Rectal smooth muscle tissue (tissue), 1 donor: Measurements from ENCODE around the gene BGLAP.

Experiments
- H3K27ac ChIP-seq: one replicate; pipeline ENCODE4 v1.7.0; 2013; ENCODE audit warnings: low read depth, low read length, inconsistent platforms
- H3K27me3 ChIP-seq: one replicate; pipeline ENCODE4 v1.7.0; 2013; ENCODE audit warnings: low read length; ENCODE audit not compliant: control insufficient read depth, insufficient read depth
- H3K36me3 ChIP-seq: one replicate; pipeline ENCODE4 v1.7.0; 2013; ENCODE audit warnings: low read length; ENCODE audit not compliant: control insufficient read depth, insufficient read depth
- H3K4me1 ChIP-seq: one replicate; pipeline ENCODE4 v1.7.0; 2013; ENCODE audit warnings: low read length; ENCODE audit not compliant: control insufficient read depth, insufficient read depth
- H3K4me3 ChIP-seq: one replicate; pipeline ENCODE4 v1.7.0; 2013; ENCODE audit warnings: low read length
- H3K9ac ChIP-seq: one replicate; pipeline ENCODE4 v1.7.0; 2013; ENCODE audit warnings: low read length

Gene BGLAP

GRCh38 chr1:156229809-156230472 lies 12.0 kb upstream of the BGLAP start:
- no peaks in the 10 kb centered on the region for H3K27me3 ChIP-seq
- no peak overlapping the region for H3K4me3 ChIP-seq
- H3K9ac ChIP-seq = no peak overlapping the region
- peaks cover 7% of the 10 kb centered on the region for H3K36me3 ChIP-seq
- H3K4me1 ChIP-seq = peaks cover 7% of the 10 kb centered on the region
- no peak overlapping the region for H3K27ac ChIP-seq

GRCh38 chr1:156230473-156230837 lies 11.5 kb upstream of the BGLAP start:
- Histone ChIP-seq H3K36me3 (peaks cover 7% of the 10 kb centered on the region), H3K4me3 (no peak overlapping the region), H3K9ac (no peak overlapping the region), H3K4me1 (peaks cover 7% of the 10 kb centered on the region), H3K27ac (no peak overlapping the region), H3K27me3 (no peaks in the 10 kb centered on the region)

GRCh38 chr1:156232201-156232894 lies 9.6 kb upstream of the BGLAP start:
- Histone ChIP-seq H3K27me3 (no peaks in the 10 kb centered on the region), H3K4me1 (peaks cover 7% of the 10 kb centered on the region), H3K36me3 (peaks cover 15% of the 10 kb centered on the region), H3K4me3 (no peak overlapping the region), H3K27ac (no peak overlapping the region), H3K9ac (no peak overlapping the region)

- H3K4me1 ChIP-seq = peaks cover 7% of the 10 kb centered on the region
- no peaks in the 10 kb centered on the region for H3K27me3 ChIP-seq
- H3K9ac ChIP-seq = no peak overlapping the region
- no peak overlapping the region for H3K4me3 ChIP-seq
- peaks cover 15% of the 10 kb centered on the region for H3K36me3 ChIP-seq
- no peak overlapping the region for H3K27ac ChIP-seq
These were observed 8.4 kb upstream of the BGLAP start for GRCh38 chr1:156233426-156234127.

- Histone ChIP-seq H3K4me1 (no peaks in the 10 kb centered on the region), H3K4me3 (no peak overlapping the region), H3K9ac (no peak overlapping the region), H3K36me3 (peaks cover 20% of the 10 kb centered on the region), H3K27me3 (no peaks in the 10 kb centered on the region), H3K27ac (no peak overlapping the region)
These were observed 5.8 kb upstream of the BGLAP start for GRCh38 chr1:156236164-156236563.

GRCh38 chr1:156238248-156238647 lies 3.7 kb upstream of the BGLAP start:
- no peaks in the 10 kb centered on the region for H3K4me1 ChIP-seq
- no peaks in the 10 kb centered on the region for H3K27me3 ChIP-seq
- H3K27ac ChIP-seq = no peak overlapping the region
- H3K36me3 ChIP-seq = peaks cover 20% of the 10 kb centered on the region
- H3K4me3 ChIP-seq = no peak overlapping the region
- no peak overlapping the region for H3K9ac ChIP-seq

- peaks cover 17% of the 10 kb centered on the region for H3K27me3 ChIP-seq
- no peak overlapping the region for H3K9ac ChIP-seq
- no peaks in the 10 kb centered on the region for H3K4me1 ChIP-seq
- H3K4me3 ChIP-seq = no peak overlapping the region
- H3K36me3 ChIP-seq = peaks cover 8% of the 10 kb centered on the region
- H3K27ac ChIP-seq = no peak overlapping the region
These were observed 623 bp upstream of the BGLAP start for GRCh38 chr1:156241311-156241811.

- Histone ChIP-seq H3K27ac (no peak overlapping the region), H3K27me3 (peaks cover 21% of the 10 kb centered on the region), H3K36me3 (peaks cover 5% of the 10 kb centered on the region), H3K4me3 (no peak overlapping the region), H3K4me1 (peaks cover 3% of the 10 kb centered on the region), H3K9ac (no peak overlapping the region)
These were observed 754 bp downstream of the BGLAP start for GRCh38 chr1:156242738-156243137.

- Histone ChIP-seq H3K36me3 (peaks cover 5% of the 10 kb centered on the region), H3K27me3 (peaks cover 21% of the 10 kb centered on the region), H3K9ac (no peak overlapping the region), H3K4me1 (peaks cover 3% of the 10 kb centered on the region), H3K4me3 (no peak overlapping the region), H3K27ac (no peak overlapping the region)
These were observed 2.1 kb downstream of the BGLAP start for GRCh38 chr1:156244126-156244525.

- Histone ChIP-seq H3K27me3 (peaks cover 21% of the 10 kb centered on the region), H3K27ac (no peak overlapping the region), H3K36me3 (peaks cover 4% of the 10 kb centered on the region), H3K4me1 (peaks cover 3% of the 10 kb centered on the region), H3K4me3 (no peak overlapping the region), H3K9ac (no peak overlapping the region)
These were observed 2.7 kb downstream of the BGLAP start for GRCh38 chr1:156244712-156245111.

- no peak overlapping the region for H3K27ac ChIP-seq
- peaks cover 11% of the 10 kb centered on the region for H3K36me3 ChIP-seq
- H3K9ac ChIP-seq = no peak overlapping the region
These were observed 3.7 kb downstream of the BGLAP start for GRCh38 chr1:156245451-156246232.

GRCh38 chr1:156246241-156246780 lies 4.3 kb downstream of the BGLAP start:
- peaks cover 17% of the 10 kb centered on the region for H3K36me3 ChIP-seq
- peaks cover 21% of the 10 kb centered on the region for H3K27me3 ChIP-seq
- peaks cover 3% of the 10 kb centered on the region for H3K4me1 ChIP-seq
- no peak overlapping the region for H3K27ac ChIP-seq
- H3K9ac ChIP-seq = no peak overlapping the region
- peak overlapping the region; percentile 48 for H3K4me3 ChIP-seq

More at GRCh38 chr1:156245451-156246232, 3.7 kb downstream of the BGLAP start:
- H3K4me1 ChIP-seq = peaks cover 3% of the 10 kb centered on the region
- H3K27me3 ChIP-seq = peaks cover 21% of the 10 kb centered on the region
- peak overlapping the region; percentile 48 for H3K4me3 ChIP-seq
